Epidermal melanocyte (primary cell): Measurements from ENCODE around the gene ZBTB12.

Experiments
- DNase-seq: peaks from one replicate; pipeline ENCODE4 v3.0.0; 2011; ENCODE audit warnings: low spot score; ENCODE audit not compliant: insufficient read length

The ZBTB12 gene

GRCh38 chr6:31896856-31897611, 4.9 kb downstream of the ZBTB12 start:
- no peak for DNase-seq

GRCh38 chr6:31896493-31896855, 5.4 kb downstream of the ZBTB12 start:
- DNase-seq: no peak

- no peak for DNase-seq
Measured at GRCh38 chr6:31892821-31893220, 9.1 kb downstream of the ZBTB12 start.

GRCh38 chr6:31889331-31889972, 12.4 kb downstream of the ZBTB12 start:
- no peak for DNase-seq

- DNase-seq: no peak
Measured at GRCh38 chr6:31888276-31889258, 13.3 kb downstream of the ZBTB12 start.

GRCh38 chr6:31887173-31888007, 14.5 kb downstream of the ZBTB12 start:
- DNase-seq: no peak

GRCh38 chr6:31886541-31886991, 15.3 kb downstream of the ZBTB12 start:
- DNase-seq: no peak

GRCh38 chr6:31884528-31885035, 17.3 kb downstream of the ZBTB12 start:
- DNase-seq: no peak

- no peak for DNase-seq
Measured at GRCh38 chr6:31883676-31884075, 18.2 kb downstream of the ZBTB12 start.

GRCh38 chr6:31882344-31882743, 19.5 kb downstream of the ZBTB12 start:
- DNase-seq: no peak

GRCh38 chr6:31881136-31881859, 20.6 kb downstream of the ZBTB12 start:
- DNase-seq: no peak

- DNase-seq: no peak
Measured at GRCh38 chr6:31880616-31881015, 21.3 kb downstream of the ZBTB12 start.

- no peak for DNase-seq
Measured at GRCh38 chr6:31879901-31880300, 22.0 kb downstream of the ZBTB12 start.

- DNase-seq: no peak
Measured at GRCh38 chr6:31879143-31879542, 22.7 kb downstream of the ZBTB12 start.

GRCh38 chr6:31878726-31879125, 23.2 kb downstream of the ZBTB12 start, which contains the start of gene SLC44A4:
TSS of gene SLC44A4 (minus strand) at chr6:31878997. CDS start at chr6:31878980, 17 bp downstream.
- no peak for DNase-seq

GRCh38 chr6:31878222-31878621, 23.7 kb downstream of the ZBTB12 start:
- no peak for DNase-seq

- DNase-seq: no peak
Measured at GRCh38 chr6:31877651-31878161, 24.2 kb downstream of the ZBTB12 start.

GRCh38 chr6:31877125-31877650, 24.7 kb downstream of the ZBTB12 start:
- no peak for DNase-seq

- DNase-seq: no peak
Measured at GRCh38 chr6:31876357-31876756, 25.5 kb downstream of the ZBTB12 start.
